WI38 (cell line): Measurements from ENCODE around the gene NLRP9.

Source experiments
- H3K4me3 ChIP-seq: 2 replicates; pipeline ENCODE4 v1.5.1; 2011; ENCODE audit warnings: low read depth, mild to moderate bottlenecking, control low read depth, low read length
- CTCF ChIP-seq: IDR thresholded peaks from 2 replicates; pipeline ENCODE4 v1.5.1; 2012; ENCODE audit warnings: low read depth, mild to moderate bottlenecking, control low read depth, low read length

NLRP9 gene

GRCh38 chr19:55699221-55699620 lies 39.0 kb downstream of the NLRP9 start:
- TF ChIP-seq CTCF: no peak
- H3K4me3 ChIP-seq: no peak overlapping the region

GRCh38 chr19:55698256-55698655 lies 39.9 kb downstream of the NLRP9 start:
- TF ChIP-seq CTCF: no peak

GRCh38 chr19:55697698-55698097 lies 40.5 kb downstream of the NLRP9 start:
- H3K4me3 ChIP-seq: no peak overlapping the region
- no peak for TF ChIP-seq CTCF

More at GRCh38 chr19:55698256-55698655, 39.9 kb downstream of the NLRP9 start:
- H3K4me3 ChIP-seq: no peak overlapping the region

- no peak for TF ChIP-seq CTCF
- no peak overlapping the region for H3K4me3 ChIP-seq
Observed at GRCh38 chr19:55697069-55697440, 41.1 kb downstream of the NLRP9 start.

- TF ChIP-seq CTCF: no peak
- H3K4me3 ChIP-seq: no peak overlapping the region
Observed at GRCh38 chr19:55696301-55697068, 41.7 kb downstream of the NLRP9 start.

GRCh38 chr19:55695511-55696290 lies 42.5 kb downstream of the NLRP9 start:
- TF ChIP-seq CTCF: no peak
- no peak overlapping the region for H3K4me3 ChIP-seq
